WERI-Rb-1 (cell line): ENCODE data around the gene DEFB114.

Source experiments
- DNase-seq: peaks from one replicate; pipeline ENCODE4 v3.0.0-alpha.2; 2020
- H3K27ac ChIP-seq: fragments of 250-450 bp; sonication (Bioruptor Pico); 2 replicates; pipeline ENCODE4 v1.5.1; 2020; ENCODE audit warnings: mild to moderate bottlenecking, moderate library complexity
- H3K27me3 ChIP-seq: fragments of 250-450 bp; sonication (Bioruptor Pico); 2 replicates; pipeline ENCODE4 v1.5.1; 2021; ENCODE audit warnings: mild to moderate bottlenecking, low read depth, moderate library complexity; ENCODE audit not compliant: insufficient read depth, severe bottlenecking
- H3K36me3 ChIP-seq: fragments of 250-450 bp; sonication (Bioruptor Pico); 2 replicates; pipeline ENCODE4 v1.5.1; 2020; ENCODE audit warnings: mild to moderate bottlenecking, moderate library complexity
- H3K4me3 ChIP-seq: 2 replicates; pipeline ENCODE4 v1.5.1; 2011; ENCODE audit warnings: low read depth, mild to moderate bottlenecking, control low read depth, low read length
- H3K9me3 ChIP-seq: fragments of 250-450 bp; sonication (Bioruptor Pico); 2 replicates; pipeline ENCODE4 v1.5.1; 2021; ENCODE audit warnings: mild to moderate bottlenecking, moderate library complexity; ENCODE audit not compliant: severe bottlenecking
- CTCF ChIP-seq: IDR thresholded peaks from 2 replicates; pipeline ENCODE4 v1.5.1; 2011; ENCODE audit warnings: low read depth, mild to moderate bottlenecking, control low read depth, inconsistent platforms, low read length

The DEFB114 gene

GRCh38 chr6:49919935-49920644 lies 43.9 kb downstream of the DEFB114 start:
- H3K36me3 ChIP-seq: no peaks in the 10 kb centered on the region
- TF ChIP-seq CTCF: no peak
- no peak overlapping the region for H3K27ac ChIP-seq
- no peak overlapping the region for H3K4me3 ChIP-seq
- H3K27me3 ChIP-seq: no peaks in the 10 kb centered on the region
- no peak for DNase-seq
- no peaks in the 10 kb centered on the region for H3K9me3 ChIP-seq

DNA sequence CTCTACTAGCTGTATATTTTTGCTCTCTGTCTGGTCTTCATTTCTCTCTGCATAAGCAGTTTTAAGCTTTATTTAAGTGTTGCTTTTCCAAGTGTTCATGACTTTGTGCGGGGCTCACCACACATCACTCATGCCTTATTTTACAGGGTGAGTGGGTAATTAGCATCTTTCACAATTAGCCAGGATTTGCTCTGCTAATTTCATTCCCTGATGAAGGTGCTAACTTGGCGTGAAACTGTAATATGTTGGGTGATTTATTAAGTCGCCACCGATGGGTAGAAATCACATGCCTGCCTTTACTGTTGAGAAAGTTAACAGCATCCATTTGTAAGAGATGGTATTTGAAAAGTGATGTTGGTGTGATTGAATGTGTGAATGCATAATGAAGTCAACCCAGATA lies 44.7 kb downstream of the DEFB114 start:
- TF ChIP-seq CTCF: no peak
- DNase-seq: no peak
- no peak overlapping the region for H3K27ac ChIP-seq
- H3K27me3 ChIP-seq: no peaks in the 10 kb centered on the region
- no peaks in the 10 kb centered on the region for H3K36me3 ChIP-seq
- no peak overlapping the region for H3K4me3 ChIP-seq
- H3K9me3 ChIP-seq: no peaks in the 10 kb centered on the region

DNA sequence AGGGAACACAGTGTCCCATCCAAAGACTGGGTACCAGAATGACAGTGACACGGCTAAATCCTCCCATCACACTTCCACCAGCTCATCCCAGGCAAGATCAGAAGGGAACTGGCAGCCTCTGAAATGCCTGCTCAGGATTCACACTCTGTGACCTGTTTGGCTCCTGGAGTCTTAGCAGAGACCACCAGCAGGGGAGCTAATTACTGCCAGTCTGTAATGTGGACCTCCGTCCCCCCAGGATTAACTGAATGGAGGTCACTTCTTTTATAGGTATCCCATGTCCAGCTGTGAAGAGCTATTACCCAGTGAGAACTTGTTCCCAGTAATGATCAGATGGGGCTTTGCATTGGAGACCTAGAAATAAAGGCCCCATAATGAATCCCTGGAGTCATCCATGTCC lies 45.2 kb downstream of the DEFB114 start:
- Histone ChIP-seq H3K9me3 (no peaks in the 10 kb centered on the region), H3K36me3 (no peaks in the 10 kb centered on the region), H3K4me3 (no peak overlapping the region), H3K27me3 (no peaks in the 10 kb centered on the region), H3K27ac (no peak overlapping the region)
- TF ChIP-seq CTCF: 0 out of 2 replicates have a peak, but pooled peaks have one; percentile 6
- DNase-seq: peak; percentile 16

DNA sequence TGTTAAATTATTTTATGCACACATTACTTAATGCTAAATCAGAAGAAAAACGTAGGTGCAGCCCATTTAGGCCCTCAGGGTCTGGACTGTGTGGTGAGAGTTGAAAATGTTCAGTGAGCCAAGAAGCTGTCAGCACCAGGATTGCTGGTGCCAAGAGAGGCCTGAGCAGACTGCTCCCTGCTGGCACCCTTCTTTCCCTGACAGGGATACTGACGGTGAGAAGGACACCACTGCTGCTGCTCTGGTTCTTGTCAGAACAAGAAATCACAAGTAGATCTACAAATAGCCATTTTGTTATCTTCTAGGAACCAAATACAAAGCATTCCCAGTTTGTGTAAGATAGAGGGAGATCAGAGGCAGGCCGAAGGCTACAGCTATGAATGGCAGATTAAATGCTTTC lies 48.9 kb downstream of the DEFB114 start:
- H3K4me3 ChIP-seq: no peak overlapping the region
- peak; percentile 59 for DNase-seq

GRCh38 chr6:49913636-49914375 lies 50.2 kb downstream of the DEFB114 start:
- DNase-seq: no peak
- H3K36me3 ChIP-seq: no peaks in the 10 kb centered on the region
- no peak for TF ChIP-seq CTCF
- no peak overlapping the region for H3K4me3 ChIP-seq
- no peaks in the 10 kb centered on the region for H3K27me3 ChIP-seq
- H3K9me3 ChIP-seq: no peaks in the 10 kb centered on the region
- no peak overlapping the region for H3K27ac ChIP-seq

More for the DNA sequence above, 48.9 kb downstream of the DEFB114 start:
- TF ChIP-seq CTCF: peak; percentile 52
- H3K36me3 ChIP-seq: no peaks in the 10 kb centered on the region
- no peaks in the 10 kb centered on the region for H3K27me3 ChIP-seq
- no peaks in the 10 kb centered on the region for H3K9me3 ChIP-seq
- H3K27ac ChIP-seq: no peak overlapping the region
